ENCODE data around the gene VAMP5. TPM values are rescaled to one million over a fixed set of nuclear protein-coding genes. Genes with fewer than 3 reads are reported as not detected.

Gene VAMP5
- total and polyA plus RNA-seq, 2 donors (not counting 3 experiments of a cell fraction or from before 2014, with no cell fraction given) = 186 to 624 TPM

DNA sequence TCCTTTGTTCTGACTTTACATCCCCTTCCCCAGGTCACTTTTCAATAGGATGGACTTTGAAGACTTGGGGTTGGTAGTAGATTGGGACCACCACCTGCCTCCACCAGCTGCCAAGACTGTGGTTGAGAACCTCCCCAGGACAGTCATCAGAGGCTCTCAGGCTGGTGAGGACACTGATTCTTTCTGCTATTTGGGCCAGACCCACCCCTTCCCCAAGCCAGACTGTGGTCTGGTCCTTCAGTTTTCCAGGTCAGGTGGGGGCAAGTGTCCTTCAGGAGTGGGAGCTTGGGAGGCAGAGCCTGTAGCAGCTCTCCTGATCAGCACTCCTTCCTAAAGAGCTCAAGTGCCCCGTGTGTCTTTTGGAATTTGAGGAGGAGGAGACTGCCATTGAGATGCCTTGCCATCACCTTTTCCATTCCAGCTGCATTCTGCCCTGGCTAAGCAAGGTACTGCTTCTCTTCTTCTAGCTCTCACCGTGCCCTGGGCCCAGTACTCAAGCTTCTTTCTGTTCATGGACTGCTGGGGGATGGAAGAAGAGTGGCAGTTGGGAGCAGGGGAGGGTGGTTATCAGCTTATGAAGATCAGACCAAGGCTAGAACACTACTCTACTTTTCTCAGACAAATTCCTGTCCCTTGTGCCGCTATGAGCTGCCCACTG lies 12.4 kb downstream of the VAMP5 start:
- dilution Hi-C loops (cut with MboI; ENCODE audit: extremely low pct_ligation_motif_present, low sequenced_read_pairs) (no loop called here), intact Hi-C loops (cut with micrococcal nuclease) (no loop called here)

More for the DNA sequence above, 12.4 kb downstream of the VAMP5 start:
- Histone ChIP-seq H3K9me1 (replicated peaks; ENCODE audit: control insufficient read depth, extremely low read depth, insufficient read depth, low read length) (no peaks in the 10 kb centered on the region), H3K27me3 (ENCODE audit: control insufficient read depth in 2 of 2, insufficient read depth in 2 of 2, low read length in 2 of 2) (no peaks in the 10 kb centered on the region), H3K27ac (ENCODE audit: insufficient read depth, low read depth, low read length) (no peak overlapping the region), H3K4me2 (ENCODE audit: insufficient read depth, low read length) (peak overlapping the region; percentile 58), H3K79me2 (ENCODE audit: control insufficient read depth, insufficient read depth, low read length) (peaks cover 21% of the 10 kb centered on the region), H3K36me3 (ENCODE audit: control insufficient read depth in 2 of 2, extremely low read depth in 1 of 2, insufficient read depth in 2 of 2, low read length in 2 of 2) (peaks cover 0 to 36% of the 10 kb centered on the region in 2 experiments), H3K9me3 (replicated peaks; ENCODE audit: control insufficient read depth, insufficient read depth, low read length) (no peaks in the 10 kb centered on the region), H3K4me1 (ENCODE audit: control insufficient read depth, extremely low read depth, insufficient read depth, low read length) (peaks cover 17% of the 10 kb centered on the region), H3K4me3 (replicated peaks in 1 of 3; ENCODE audit: insufficient read depth in 1 of 3, low read depth in 1 of 3, low read length in 3 of 3) (peak overlapping the region in 2 of 3 experiments; percentile 62 to 94), H3K9ac (replicated peaks; ENCODE audit: extremely low read depth, insufficient read depth, low read length) (peak overlapping the region; percentile 77), H4K20me1 (replicated peaks; ENCODE audit: control insufficient read depth, extremely low read depth, insufficient read depth, low read length) (no peaks in the 10 kb centered on the region), H2AFZ (ENCODE audit: low read depth, low read length) (no peak overlapping the region)
- no peak for DNase-seq (ENCODE audit: low read depth, low spot score)
- no peak for FAIRE-seq
- CTCF ChIA-PET = interaction anchor here (1.2 to 1.3 kb wide), 2 partner anchors 9 to 45 kb away, joined by 3 read pairs; no protein-coding TSS in a partner anchor
- POLR2A ChIA-PET = interaction anchor here (0.9 to 1.2 kb wide), 2 partner anchors 9 to 35 kb away, joined by 3 to 4 read pairs; partner anchors contain the start of gene GGCX
- no TSS peak for BruUV-seq (replicated peaks)
- TF ChIP-seq, protein P1, sequence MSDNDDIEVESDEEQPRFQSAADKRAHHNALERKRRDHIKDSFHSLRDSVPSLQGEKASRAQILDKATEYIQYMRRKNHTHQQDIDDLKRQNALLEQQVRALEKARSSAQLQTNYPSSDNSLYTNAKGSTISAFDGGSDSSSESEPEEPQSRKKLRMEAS (IDR thresholded peaks at IDR 0.05; ENCODE audit: insufficient read depth, insufficient read length) = no peak
- TF ChIP-seq JUN (IDR thresholded peaks at IDR 0.05; ENCODE audit: borderline replicate concordance, insufficient read depth, insufficient read length, low read depth) = no peak
- TF ChIP-seq, protein P2, sequence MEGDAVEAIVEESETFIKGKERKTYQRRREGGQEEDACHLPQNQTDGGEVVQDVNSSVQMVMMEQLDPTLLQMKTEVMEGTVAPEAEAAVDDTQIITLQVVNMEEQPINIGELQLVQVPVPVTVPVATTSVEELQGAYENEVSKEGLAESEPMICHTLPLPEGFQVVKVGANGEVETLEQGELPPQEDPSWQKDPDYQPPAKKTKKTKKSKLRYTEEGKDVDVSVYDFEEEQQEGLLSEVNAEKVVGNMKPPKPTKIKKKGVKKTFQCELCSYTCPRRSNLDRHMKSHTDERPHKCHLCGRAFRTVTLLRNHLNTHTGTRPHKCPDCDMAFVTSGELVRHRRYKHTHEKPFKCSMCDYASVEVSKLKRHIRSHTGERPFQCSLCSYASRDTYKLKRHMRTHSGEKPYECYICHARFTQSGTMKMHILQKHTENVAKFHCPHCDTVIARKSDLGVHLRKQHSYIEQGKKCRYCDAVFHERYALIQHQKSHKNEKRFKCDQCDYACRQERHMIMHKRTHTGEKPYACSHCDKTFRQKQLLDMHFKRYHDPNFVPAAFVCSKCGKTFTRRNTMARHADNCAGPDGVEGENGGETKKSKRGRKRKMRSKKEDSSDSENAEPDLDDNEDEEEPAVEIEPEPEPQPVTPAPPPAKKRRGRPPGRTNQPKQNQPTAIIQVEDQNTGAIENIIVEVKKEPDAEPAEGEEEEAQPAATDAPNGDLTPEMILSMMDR (IDR thresholded peaks at IDR 0.05; ENCODE audit: extremely low read depth in 1 of 2, insufficient read depth in 1 of 2, low read depth in 1 of 2, low read length in 2 of 2) = no peak
- no peak for TF ChIP-seq FOS (IDR thresholded peaks at IDR 0.05; ENCODE audit: borderline replicate concordance, insufficient read depth, low read length)
- no peak for TF ChIP-seq MYC (IDR thresholded peaks at IDR 0.05; ENCODE audit: low read depth, low read length)
- no peak for TF ChIP-seq EZH2 (IDR thresholded peaks at IDR 0.05; ENCODE audit: borderline replicate concordance, low read depth, low read length, severe bottlenecking)
- no peak for TF ChIP-seq POLR2AphosphoS5 (IDR thresholded peaks at IDR 0.05; ENCODE audit: insufficient read depth, low read depth, low read length)
- TF ChIP-seq POLR2A (IDR thresholded peaks at IDR 0.05; ENCODE audit: low read depth, low read length) = no peak
- no peak for TF ChIP-seq GATA2 (IDR thresholded peaks at IDR 0.05; ENCODE audit: insufficient read depth, insufficient read length, low read depth, low read length)
